Sciatic nerve (tissue), 2 donors: Measurements from ENCODE around the gene NR1H4. TPM values are rescaled to one million over a fixed set of nuclear protein-coding genes. Genes with fewer than 3 reads are reported as not detected.
"Not testable (repeated sequence)": the region's sequence is repeated elsewhere in the genome, so short reads cannot be mapped to it uniquely, and the experiment has no call there.

Experiments
- ATAC-seq: fragments of 200-7000 bp; cut with Tn5 transposase; one replicate; pipeline ENCODE4 v1.9.1; 2020; ENCODE audit warnings: mild to moderate bottlenecking, moderate library complexity
- DNase-seq: peaks from one replicate; pipeline ENCODE4 v3.0.0-alpha.2; 2020; ENCODE audit warnings: low spot score
- intact Hi-C: fragments of 100-400 bp; cut with DNase I; formaldehyde crosslinking; loops from one replicate; pipeline ENCODE4 v1.14.2; 2022
- total RNA-seq: library from RNA; stranded (reverse); fragmentation: NEBNext Ultra II Directional; extraction: Animal tissue kit (Norgen Biotek cat#: 25700); gene quantifications from one replicate; pipeline ENCODE4 v1.2.1, GENCODE V29; 2021
- donor health status: DM: no; HTN: no; CAD: no.
- donor health status: DM: no; HTN: no; CAD: no.

Gene NR1H4
- 0.13 TPM for total RNA-seq

GRCh38 chr12:100473716-100474150 is at the start of gene NR1H4:
NR1H4 (plus strand) TSS chr12:100473866; CDS start chr12:100493324, 19,458 bp downstream.
- intact Hi-C loops, result no loop called here
- ATAC-seq (no peak), DNase-seq (no peak)

GRCh38 chr12:100426145-100426544 is 47.5 kb upstream of the NR1H4 start:
- intact Hi-C loops, result no loop called here
- ATAC-seq (no peak), DNase-seq (no peak)

- intact Hi-C loops, result no loop called here
- no peak for ATAC-seq
- DNase-seq, result no peak
Observed at GRCh38 chr12:100427078-100427477, 46.6 kb upstream of the NR1H4 start.

GRCh38 chr12:100430251-100430650 is 43.4 kb upstream of the NR1H4 start:
- intact Hi-C loops, DNase-seq, ATAC-seq: not testable (repeated sequence)

GRCh38 chr12:100433701-100434100 is 40.0 kb upstream of the NR1H4 start:
- intact Hi-C loops, result no loop called here
- DNase-seq (no peak), ATAC-seq (no peak)

GRCh38 chr12:100434177-100434576 is 39.5 kb upstream of the NR1H4 start:
- intact Hi-C loops, result no loop called here
- DNase-seq (no peak), ATAC-seq (no peak)

- ATAC-seq, result no peak
- DNase-seq, result no peak
- intact Hi-C loops, result no loop called here
Observed at GRCh38 chr12:100435957-100436356, 37.7 kb upstream of the NR1H4 start.

GRCh38 chr12:100437038-100437841 is 36.4 kb upstream of the NR1H4 start:
- DNase-seq, result no peak
- ATAC-seq, result no peak
- intact Hi-C loops, result no loop called here

- ATAC-seq (no peak), DNase-seq (no peak)
- intact Hi-C loops, result no loop called here
Observed at GRCh38 chr12:100439797-100440196, 33.9 kb upstream of the NR1H4 start.

GRCh38 chr12:100442403-100442802 is 31.3 kb upstream of the NR1H4 start:
- ATAC-seq, result no peak
- no peak for DNase-seq
- intact Hi-C loops, result no loop called here

- ATAC-seq (no peak), DNase-seq (no peak)
- intact Hi-C loops, result no loop called here
Observed at GRCh38 chr12:100443434-100443833, 30.2 kb upstream of the NR1H4 start.

- no peak for ATAC-seq
- intact Hi-C loops, result no loop called here
- no peak for DNase-seq
Observed at GRCh38 chr12:100445081-100445481, 28.6 kb upstream of the NR1H4 start.

- intact Hi-C loops, result no loop called here
- no peak for ATAC-seq
- DNase-seq, result no peak
Observed at GRCh38 chr12:100447381-100447780, 26.3 kb upstream of the NR1H4 start.

- DNase-seq (no peak), ATAC-seq (no peak)
- intact Hi-C loops, result no loop called here
Observed at GRCh38 chr12:100448656-100449055, 25.0 kb upstream of the NR1H4 start.

GRCh38 chr12:100450735-100451134 is 22.9 kb upstream of the NR1H4 start:
- ATAC-seq (no peak), DNase-seq (no peak)
- intact Hi-C loops, result no loop called here

GRCh38 chr12:100453951-100454350 is 19.7 kb upstream of the NR1H4 start:
- no peak for DNase-seq
- peak; percentile 48 for ATAC-seq
- intact Hi-C loops, result no loop called here

- DNase-seq (no peak), ATAC-seq (no peak)
- intact Hi-C loops, result no loop called here
Observed at GRCh38 chr12:100455896-100456295, 17.8 kb upstream of the NR1H4 start.

GRCh38 chr12:100458191-100458590 is 15.5 kb upstream of the NR1H4 start:
- intact Hi-C loops, result no loop called here
- DNase-seq, result no peak
- no peak for ATAC-seq

GRCh38 chr12:100460702-100461101 is 13.0 kb upstream of the NR1H4 start:
- DNase-seq (no peak), ATAC-seq (no peak)
- intact Hi-C loops, result no loop called here

- ATAC-seq, result no peak
Observed at GRCh38 chr12:100461330-100461973, 12.2 kb upstream of the NR1H4 start.

GRCh38 chr12:100463661-100464060 is 10.0 kb upstream of the NR1H4 start:
- intact Hi-C loops, result no loop called here
- no peak for DNase-seq
- no peak for ATAC-seq

More at GRCh38 chr12:100461330-100461973, 12.2 kb upstream of the NR1H4 start:
- intact Hi-C loops, result no loop called here
- no peak for DNase-seq
